Measurements from ENCODE around the gene RPL31.

Gene RPL31

DNA sequence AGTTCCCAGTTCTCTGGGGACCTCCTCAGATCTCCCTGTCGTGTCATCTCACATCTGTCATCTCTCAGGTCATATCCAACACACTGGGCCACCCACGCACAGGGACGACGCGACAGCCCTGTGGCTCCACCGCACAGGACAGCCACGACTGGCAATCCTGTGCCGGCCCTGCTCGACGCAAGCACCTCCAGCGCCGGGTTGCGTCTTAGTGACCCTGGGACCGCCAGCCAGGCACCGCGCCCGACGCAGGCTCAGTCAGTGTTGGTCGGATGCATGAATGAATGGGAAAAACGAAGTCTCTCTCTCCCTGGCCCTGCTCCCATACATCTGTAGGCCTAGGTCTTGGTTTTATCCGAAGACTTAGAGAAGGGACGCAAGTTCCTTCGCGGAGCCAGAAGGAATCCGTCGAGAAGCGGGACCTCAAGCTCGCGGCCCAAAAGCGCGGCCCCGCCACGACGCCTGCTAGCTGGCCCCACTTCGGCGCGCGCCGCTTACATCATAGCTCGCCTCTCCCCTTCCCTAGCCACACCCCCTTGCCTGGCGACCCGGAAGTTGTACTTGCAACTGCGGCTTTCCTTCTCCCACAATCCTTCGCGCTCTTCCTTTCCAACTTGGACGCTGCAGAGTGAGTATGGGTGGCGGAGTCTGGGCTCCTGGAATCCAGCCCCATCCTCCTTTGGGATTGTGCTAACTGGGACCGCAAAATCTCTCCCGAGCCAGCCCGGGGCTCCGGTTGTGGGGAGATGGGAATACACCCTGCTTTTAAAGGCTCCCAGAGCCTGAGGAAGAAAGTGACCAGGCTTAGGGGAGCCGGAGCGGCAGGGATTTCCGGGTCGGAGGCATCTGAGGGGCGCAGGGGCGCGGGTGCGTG, at the start of gene RPL31:
Gene RPL31, plus strand, starts transcription at position 599 of the 871 bp plus-strand sequence. CDS start 413 bp downstream, outside the sequence.
- peak; percentile 92 for DNase-seq (ENCODE audit: low read depth, low spot score)

DNA sequence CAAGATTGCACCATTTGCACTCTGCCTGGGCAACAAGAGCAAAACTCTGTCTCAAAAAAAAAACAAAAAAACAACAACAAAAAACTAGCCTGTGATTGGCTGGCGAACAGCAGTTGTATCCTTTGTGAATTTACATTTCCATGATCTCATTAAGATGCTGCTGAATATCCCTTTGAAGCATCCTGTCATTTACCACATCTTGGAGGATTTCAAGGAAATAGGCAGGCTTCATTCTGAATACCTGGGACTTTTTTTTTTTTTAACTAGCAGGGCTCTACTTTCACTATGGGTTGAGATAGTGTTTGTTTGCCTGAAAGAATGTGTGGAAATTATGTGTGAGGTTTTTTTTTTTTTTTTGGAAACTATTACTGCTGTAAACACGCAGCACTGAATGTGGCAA, 49.6 kb upstream of the RPL31 start:
- no peak for DNase-seq (ENCODE audit: low read depth, low spot score)

DNA sequence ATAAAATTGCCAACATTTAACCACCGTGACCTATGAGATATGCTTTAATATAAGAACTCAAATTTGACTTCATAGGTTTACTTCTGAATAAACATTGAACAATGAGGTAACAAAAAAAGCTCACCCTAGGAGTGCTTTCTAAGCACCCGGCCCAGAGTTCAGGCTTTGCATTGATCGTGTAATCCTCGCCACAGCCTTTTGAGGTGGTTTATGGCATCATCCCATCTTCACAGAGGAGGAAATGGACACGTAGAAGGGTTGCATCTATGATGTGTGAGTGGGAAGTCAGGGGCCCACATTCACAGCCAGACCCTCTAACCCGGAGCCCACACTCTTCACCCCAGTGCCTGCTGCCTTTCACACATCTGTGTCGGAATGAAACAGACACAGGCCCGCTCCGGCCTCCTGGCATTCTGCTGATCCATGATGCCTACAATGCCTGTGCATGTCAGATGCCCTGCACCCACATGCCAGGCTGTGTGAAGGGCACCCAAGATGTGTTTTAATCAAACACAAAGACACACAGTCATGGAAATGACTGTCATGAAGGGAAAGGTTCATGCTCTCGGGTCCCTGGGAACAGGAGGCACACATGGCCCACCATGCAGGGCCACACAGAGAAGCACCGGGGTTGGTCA, 48.6 kb upstream of the RPL31 start:
- DNase-seq (ENCODE audit: low read depth, low spot score) = no peak

DNA sequence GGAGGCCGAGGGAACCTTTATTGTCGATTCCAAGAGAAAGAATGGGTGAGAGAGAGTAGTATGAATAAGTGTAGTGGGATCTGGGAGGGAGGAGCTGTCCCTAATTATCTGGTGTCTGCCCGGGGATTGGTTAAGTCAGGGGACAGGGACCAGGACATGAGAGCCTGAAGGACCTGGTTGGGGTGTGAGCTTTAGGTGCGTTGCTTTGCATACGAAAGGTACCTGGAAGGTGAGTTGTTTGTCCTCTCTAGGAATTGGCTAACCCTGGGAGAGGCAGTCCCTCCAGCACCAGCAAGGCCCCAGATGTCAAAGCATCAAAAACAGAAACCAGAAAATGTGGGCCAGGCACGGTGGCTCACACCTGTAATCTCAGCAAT, 48.1 kb upstream of the RPL31 start:
- DNase-seq (ENCODE audit: low read depth, low spot score) = no peak

DNA sequence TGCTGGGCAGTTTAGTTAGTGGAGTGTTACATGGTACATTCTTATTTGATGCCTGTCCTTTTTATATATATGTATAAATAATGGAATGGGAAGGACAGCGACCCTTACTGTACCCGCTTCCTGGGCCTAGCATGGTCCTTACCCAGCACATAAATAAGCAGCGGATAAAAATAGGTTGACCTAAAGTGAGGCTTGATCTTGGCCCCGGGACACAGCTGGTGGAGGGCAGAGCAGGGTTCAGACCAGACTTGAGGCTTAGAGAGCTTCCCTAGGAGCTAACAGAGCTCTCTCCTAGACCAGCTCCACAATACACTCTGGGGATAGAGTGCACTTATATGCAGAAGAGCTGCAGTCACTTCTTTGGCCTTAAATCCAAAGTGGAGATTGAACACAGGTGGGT, 46.9 kb upstream of the RPL31 start:
- DNase-seq (ENCODE audit: low read depth, low spot score) = no peak

DNA sequence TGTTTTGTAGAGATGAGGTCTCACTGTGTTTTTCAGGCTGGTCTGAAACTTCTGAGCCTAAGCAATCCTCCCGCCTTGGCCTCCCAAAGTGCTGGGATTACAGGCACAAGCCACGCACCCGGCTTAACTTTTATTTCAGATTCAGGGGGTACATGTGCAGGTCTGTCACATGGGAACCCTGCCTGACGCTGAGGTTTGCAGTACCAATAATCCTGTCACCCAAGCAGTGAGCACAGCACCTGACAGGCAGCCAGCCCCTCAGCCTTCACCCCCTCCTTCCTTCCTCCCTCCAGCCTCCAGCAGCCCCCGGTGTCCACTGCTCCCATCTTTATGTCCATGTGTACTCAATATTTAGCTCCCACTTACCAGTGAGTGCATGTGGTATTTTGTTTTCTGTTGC, 46.0 kb upstream of the RPL31 start:
- no peak for DNase-seq (ENCODE audit: low read depth, low spot score)

DNA sequence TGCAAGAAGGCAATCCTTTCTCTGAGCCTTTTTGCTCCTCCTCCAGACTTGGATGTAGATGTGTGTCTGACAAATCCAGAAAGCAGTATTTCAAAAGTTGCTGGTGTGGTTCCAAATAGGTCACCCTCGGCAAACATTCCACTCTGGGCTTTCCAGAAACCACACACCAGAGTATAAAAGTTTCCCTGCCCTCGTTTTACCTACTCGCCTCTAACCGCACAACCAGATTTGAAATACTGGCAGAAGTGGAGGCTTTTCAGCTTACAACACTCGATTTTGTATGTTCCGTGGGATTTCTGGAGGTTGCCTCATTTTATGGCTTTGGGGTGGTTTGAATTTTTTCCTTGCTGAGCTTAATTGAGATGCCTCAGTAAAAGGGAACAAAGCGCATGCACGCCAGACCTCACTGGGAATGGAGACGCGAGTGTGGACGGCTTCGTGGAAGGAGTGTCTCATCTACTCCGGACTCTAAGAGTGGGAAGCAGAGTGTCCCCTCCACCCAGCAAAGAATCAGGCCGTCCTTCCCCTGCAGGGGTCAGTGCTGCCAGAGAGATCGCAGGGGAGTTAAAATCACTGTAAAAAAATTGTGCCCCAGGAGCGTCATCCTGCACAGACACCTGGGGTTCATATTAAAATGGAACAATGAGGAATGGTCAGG, 44.0 kb upstream of the RPL31 start:
- no peak for DNase-seq (ENCODE audit: low read depth, low spot score)

DNA sequence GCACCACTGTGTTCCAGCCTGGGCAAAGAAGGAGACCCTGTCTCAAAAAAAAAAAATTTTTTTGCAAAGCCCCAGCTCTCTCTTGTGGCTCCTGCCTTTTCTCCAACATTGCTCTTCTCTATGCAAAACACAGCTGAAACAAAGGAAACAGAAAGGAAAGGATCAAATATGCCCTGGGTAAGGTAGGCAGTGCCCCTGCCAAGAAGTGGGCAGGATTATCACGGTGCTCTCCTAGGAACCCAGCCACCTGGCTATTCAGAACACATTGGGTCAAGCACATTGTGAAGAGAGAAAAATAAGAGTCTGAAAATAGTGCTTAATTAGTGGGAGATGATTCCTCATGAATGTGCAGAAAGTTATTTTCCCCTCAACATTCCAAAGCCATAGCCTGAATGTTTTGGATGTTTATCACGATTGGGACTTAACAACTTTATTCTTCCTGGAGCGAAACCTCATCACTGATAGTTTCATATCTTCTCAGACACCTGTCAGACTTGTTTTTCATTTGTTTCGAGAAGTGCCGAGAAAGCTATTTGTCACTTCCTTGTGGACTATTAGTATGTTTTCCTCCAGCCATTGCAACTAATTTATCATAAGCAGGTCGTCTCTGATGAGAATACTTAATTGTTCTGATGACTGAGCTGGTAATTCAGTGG, 42.7 kb upstream of the RPL31 start:
- DNase-seq (ENCODE audit: low read depth, low spot score) = no peak

DNA sequence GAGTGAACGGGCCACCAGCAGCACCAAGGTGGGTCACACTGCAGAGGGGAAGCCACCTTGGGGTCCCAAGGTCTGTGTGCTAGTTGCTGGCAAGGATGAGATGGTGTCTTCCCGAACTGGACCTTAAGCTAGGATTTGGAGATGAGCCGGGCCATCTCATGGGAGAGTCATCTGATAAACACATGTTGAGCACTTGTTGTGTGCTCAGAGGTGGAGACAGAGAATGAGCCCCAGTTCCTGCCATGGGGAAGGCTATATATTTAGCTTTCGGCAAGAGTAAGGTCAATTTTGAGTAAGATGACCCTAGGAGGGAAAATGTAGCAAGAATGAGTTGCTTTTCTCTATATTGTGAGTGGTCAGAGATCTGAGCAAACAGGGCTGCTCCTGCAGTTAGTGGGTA, 41.4 kb upstream of the RPL31 start:
- no peak for DNase-seq (ENCODE audit: low read depth, low spot score)

DNA sequence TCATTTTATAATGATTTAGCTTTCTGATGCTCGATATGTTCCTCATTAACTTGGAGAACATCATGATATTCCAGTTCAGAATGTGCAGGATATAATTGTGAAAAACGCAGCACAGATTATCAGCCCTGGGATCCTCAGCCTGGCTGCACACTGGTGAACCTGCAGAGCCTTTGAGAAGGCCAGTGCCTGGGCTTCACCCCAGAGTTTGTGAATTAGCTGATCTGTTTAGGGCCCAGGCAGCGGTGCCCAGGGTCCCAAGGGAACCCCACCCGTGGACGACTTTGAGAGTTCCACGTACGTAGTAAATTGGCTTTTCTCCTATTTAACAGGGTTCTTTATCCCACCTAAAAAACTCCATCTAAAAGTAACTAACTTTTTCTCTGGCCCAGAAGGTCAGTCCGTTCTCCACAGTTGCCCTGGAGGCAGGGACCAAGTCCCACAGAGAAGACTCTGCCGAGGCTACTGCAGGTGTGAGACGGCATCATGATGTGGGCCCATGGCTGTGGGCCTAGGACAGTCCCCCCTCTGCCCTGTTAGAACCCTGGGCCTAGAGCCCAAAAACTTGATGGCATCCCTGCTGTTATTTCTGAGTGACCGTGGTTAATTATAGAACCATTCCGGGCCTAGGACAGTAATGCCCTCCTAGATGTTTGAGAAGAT, 39.6 kb upstream of the RPL31 start:
- no peak for DNase-seq (ENCODE audit: low read depth, low spot score)

DNA sequence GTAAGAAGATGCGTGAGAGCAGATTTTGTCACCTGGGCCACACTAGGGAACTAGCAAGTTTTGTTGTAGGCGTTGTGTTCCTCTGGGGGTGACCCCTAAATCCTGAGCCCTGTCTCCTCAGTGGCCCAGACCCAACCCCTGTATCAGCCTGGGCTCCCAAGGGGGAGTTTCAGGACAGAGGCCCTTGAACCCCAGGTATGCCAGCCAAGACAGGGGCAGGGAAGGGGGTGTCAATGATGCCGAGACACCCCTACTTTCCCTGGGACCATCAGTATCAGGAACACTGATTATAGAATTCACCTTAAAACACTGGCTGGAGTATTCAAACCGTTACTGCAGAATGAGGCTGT, 39.1 kb upstream of the RPL31 start:
- no peak for DNase-seq (ENCODE audit: low read depth, low spot score)

DNA sequence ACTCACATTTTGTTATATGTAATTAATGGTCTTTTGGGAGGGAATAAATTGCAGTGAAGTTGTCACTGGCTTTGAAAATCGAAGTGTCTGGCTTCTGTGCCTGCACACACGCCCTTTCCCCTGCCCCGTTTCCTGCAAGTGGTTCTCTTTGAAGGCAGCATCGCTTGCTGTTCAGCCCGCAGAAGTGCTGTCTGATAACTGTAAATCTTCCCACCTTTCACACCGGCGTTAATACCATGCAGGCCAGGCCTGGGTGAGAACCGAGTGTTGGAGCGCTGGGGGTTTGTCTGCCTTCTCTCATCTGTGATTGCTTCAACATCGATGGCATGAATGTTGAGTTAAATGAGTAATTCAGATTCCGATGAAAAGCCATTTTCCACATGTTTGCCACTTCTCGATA, 37.9 kb upstream of the RPL31 start:
- DNase-seq (ENCODE audit: low read depth, low spot score) = no peak

DNA sequence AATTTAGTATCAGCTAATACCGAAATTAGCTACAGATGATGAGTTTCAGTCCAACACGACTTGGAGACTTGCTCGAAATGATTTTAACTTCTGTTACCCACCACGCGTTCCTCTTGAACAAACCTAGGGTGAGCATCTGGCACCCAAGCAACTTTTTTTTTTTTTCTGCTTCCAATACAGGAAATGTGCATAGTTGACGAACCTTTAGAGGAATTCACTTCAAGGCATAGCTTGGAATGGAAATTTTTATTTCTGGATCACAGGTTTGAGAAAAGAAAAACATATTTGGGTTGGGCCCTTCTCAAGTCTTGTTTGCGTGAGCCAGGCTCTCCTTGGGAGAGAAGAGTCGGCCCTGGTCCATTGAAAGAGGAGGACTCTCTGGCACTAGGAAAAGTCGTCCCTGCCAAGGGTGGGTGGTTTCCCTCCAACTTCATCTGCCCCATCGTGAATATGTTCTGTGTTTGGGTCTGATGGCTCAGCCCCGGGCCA, 37.4 kb upstream of the RPL31 start:
- DNase-seq (ENCODE audit: low read depth, low spot score) = no peak

DNA sequence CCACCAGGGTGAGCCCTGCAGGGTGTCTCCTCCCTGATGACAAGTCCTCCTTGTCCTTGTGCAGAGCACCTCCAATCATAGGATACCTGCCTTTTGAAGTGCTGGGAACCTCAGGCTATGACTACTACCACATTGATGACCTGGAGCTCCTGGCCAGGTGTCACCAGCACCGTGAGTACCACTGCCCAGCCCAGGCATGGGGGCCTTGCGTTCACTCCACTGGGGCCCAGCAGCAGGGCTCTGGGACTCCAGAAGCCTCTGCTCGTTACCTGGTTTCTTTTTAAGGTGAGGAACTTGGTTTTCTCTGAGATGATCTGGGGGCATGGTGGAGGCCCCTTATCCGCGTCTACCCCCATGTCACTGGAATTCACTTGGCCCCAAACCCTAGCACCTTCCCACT, 36.5 kb upstream of the RPL31 start:
- no peak for DNase-seq (ENCODE audit: low read depth, low spot score)

DNA sequence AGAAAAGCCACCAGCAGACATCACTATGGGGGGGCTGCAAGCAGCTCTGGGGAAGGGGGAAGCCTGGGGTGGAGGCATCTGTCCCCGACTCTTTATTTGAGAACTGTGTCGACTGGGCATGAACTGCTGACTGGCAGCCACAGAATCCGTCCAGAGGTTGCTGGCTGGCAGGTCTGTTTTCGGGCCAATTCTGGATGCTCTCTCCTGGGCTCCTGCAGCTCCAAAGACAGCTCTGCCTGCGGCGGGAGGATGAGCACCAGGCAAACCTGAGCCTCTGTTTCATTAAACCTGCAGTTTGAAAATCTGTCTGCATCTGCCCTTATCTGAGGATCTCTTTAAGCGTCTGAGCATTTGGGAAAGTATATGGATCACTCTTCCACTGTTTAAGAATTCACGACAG, 34.4 kb upstream of the RPL31 start:
- no peak for DNase-seq (ENCODE audit: low read depth, low spot score)

DNA sequence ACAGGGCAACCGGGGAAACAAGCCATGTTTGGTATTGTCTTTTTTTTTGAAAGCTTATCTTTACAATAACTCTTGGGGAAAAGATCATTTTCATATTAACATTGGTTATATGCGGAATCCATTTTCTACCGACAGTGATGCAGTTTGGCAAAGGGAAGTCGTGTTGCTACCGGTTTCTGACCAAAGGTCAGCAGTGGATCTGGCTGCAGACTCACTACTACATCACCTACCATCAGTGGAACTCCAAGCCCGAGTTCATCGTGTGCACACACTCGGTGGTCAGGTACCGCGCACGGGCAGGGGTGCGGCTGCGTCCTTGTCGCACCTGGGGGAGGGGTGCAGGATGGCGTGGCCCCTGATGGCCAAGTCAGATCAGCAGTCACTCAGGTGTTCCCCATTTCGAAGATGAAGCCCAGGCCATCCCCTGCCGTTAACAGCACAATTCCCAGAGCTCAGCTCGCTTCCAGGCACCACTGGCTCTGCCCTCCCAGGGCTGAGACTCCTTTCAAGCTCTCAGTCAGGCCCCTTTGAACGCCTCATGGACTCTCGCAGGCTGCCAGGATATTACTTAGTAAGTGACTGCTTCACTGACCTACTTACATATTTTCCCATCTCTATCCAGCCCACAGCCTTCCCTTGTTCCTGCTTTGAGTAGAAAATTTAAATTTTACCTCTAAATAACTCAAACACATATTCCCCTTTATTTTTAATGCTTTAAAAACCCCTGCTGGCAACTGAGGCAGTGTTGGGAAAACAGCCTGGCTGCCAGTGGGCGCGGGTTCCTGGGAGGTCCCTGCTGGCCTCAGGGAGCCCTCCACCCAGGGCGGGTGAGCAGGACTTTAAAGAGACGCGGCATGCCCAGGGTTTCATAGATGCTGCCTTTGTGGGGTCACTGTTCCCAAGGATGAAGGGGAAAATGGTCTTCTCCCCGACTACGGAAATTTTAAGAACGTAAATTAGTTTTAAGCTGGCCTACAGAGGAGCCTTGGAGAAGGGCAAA, 33.6 kb upstream of the RPL31 start:
- DNase-seq (ENCODE audit: low read depth, low spot score) = no peak

DNA sequence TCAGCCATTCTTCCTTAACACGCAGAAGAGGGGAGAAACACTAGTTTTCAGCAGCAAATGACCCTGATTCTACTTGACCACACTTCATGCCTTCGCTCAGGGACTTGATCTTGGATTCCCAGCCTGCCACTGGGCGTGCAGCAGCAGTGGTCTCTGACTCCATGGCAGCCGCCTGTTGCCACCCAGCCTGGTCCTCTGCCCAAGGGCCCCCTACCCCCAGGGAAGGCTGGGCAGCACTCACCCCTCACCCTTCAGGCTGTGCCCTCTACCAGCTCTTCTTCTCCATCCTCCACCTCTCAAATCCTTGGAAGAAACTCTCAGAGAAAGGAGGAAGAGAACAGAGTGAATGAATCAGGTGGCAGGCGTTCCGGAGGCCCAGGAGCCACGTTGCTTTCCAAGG, 32.1 kb upstream of the RPL31 start:
- no peak for DNase-seq (ENCODE audit: low read depth, low spot score)

DNA sequence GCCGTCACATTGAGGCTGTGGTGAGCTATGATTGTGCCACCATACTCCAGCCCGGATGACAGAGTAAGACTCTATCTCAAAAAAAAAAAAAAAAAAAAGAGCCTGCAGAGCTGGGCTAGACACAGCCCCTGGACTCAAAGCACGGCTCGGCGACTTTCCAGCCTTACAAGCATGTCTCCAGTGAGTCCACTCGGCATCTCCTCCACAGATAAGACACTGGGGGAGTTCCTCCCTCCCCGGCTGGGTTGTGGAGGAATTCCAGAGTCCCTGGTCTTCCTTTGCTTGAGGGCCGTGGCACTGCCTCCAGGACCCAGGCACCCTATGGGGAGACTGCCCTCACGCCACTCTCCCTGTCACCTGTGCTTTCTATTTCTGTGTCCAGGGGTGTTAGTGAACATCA, 30.9 kb upstream of the RPL31 start:
- DNase-seq (ENCODE audit: low read depth, low spot score) = no peak

DNA sequence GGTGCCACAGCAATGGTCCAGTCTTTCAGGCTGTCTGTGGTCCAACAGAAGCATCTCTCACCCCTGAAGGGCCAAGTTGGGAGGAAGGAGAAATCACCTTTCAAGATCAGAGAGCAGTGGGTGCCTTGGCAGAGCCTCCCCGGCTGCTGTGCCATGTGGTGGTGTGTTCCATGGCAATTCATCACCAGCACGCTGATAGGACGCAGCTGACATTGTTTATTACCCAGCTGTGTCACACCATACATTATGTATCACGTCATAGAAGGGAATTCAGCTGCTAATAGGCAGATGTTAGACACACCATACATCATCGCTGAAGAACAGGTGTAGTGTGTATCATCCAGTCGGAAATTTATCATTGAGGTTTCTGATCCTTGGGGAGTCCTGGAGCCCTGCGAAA, 29.6 kb upstream of the RPL31 start:
- DNase-seq (ENCODE audit: low read depth, low spot score) = no peak

DNA sequence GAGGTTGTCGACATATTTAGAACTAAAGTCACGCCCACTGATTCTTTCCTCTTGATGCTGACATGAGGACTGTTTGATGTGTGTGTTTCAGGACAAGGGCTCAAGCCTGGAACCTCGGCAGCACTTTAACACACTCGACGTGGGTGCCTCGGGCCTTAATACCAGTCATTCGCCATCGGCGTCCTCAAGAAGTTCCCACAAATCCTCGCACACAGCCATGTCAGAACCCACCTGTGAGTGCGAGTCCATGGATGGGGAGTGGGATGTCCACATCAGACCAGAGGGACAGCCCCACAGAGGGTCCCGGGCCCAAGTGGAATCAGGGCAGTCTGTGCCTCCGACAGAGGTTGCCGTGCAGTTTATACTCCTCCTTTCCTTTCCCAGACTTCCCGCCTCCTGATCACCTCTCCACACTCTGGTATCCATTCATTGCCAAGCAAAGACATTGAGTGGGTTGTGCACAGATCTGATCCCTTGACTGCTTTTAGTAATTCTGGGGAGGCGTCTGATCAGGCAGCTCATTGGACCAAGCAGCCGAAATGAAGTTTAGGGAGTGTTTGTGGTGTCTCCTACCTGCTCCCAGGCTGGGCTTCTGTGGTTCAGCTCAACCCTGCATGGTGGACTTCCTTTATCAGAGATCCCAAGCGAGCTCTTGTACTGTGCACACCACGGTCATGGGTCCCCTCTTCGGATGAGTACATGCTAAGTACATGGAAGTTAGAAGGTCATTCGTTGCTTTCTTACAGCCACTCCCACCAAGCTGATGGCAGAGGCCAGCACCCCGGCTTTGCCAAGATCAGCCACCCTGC, 27.2 kb upstream of the RPL31 start:
- no peak for DNase-seq (ENCODE audit: low read depth, low spot score)
